ENCODE results near the gene PLN.

PLN gene

GRCh38 chr6:118504611-118505010 lies 43.5 kb upstream of the PLN start:
- no peak overlapping the region for H3K4me3 ChIP-seq (ENCODE audit: low read depth, low read length)
- H3K27me3 ChIP-seq (replicated peaks): no peaks in the 10 kb centered on the region
- TF ChIP-seq CTCF (IDR thresholded peaks at IDR 0.05; ENCODE audit: low read depth, low read length, missing control alignments): no peak
- DNase-seq: no peak
- in situ Hi-C loops (cut with HindIII; ENCODE audit: low pct_ligation_motif_present, low sequenced_read_pairs): no loop called here
- H3K27ac ChIP-seq: no peak overlapping the region
- peaks cover 4% of the 10 kb centered on the region for H3K36me3 ChIP-seq (replicated peaks)

DNA sequence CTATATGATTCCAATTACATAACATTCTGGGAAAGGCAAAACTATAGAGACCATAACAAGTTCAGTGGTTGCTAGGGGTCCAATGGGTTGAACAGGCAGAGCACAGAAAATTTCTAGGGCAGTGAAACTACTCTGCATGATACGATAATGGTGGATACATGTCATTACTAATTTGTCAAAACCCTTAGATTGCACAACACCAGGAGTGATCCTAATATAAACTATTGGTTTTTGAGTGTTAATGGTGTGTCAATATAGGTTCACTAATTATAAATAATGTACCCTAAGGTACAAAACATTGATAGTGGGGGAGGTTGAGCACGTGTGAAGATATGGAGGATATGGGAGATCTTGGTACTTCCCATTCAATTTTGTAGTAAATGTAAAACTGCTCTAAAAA lies 42.4 kb upstream of the PLN start:
- no peaks in the 10 kb centered on the region for H3K27me3 ChIP-seq (replicated peaks)
- DNase-seq: no peak
- peaks cover 4% of the 10 kb centered on the region for H3K36me3 ChIP-seq (replicated peaks)
- no peak overlapping the region for H3K4me3 ChIP-seq (ENCODE audit: low read depth, low read length)
- no peak overlapping the region for H3K27ac ChIP-seq
- in situ Hi-C loops (cut with HindIII; ENCODE audit: low pct_ligation_motif_present, low sequenced_read_pairs): no loop called here
- no peak for TF ChIP-seq CTCF (IDR thresholded peaks at IDR 0.05; ENCODE audit: low read depth, low read length, missing control alignments)

DNA sequence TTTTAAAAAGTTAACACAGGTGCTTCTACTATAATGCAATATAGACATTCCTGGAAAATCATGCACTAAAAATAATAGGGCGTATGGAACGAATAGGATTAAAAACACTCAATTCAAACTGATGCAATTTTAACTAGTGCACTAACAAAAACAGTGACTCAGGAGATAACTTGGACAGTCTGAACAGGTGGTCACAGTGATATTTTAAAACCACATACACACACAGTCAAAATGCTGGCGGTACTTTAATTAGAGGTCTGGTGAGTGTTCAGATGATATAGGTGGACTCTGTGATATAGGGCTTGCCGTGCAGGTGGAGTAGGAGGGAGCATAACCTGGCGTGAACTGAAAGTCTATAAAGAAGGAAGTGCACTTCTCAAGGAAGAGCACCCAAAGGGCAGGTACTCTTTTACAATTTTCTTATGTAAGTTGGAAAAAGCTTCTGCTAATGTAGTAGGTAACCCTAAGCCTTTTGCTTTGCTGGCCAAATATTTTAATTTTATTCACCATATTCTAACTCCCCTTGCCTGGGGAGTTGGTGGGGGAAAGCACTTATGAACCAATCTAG lies 41.9 kb upstream of the PLN start:
- Histone ChIP-seq H3K4me3 (ENCODE audit: low read depth, low read length) (no peak overlapping the region), H3K27ac (no peak overlapping the region), H3K36me3 (replicated peaks) (peaks cover 4% of the 10 kb centered on the region), H3K27me3 (replicated peaks) (no peaks in the 10 kb centered on the region)
- no peak for DNase-seq
- no peak for TF ChIP-seq CTCF (IDR thresholded peaks at IDR 0.05; ENCODE audit: low read depth, low read length, missing control alignments)
- in situ Hi-C loops (cut with HindIII; ENCODE audit: low pct_ligation_motif_present, low sequenced_read_pairs): no loop called here

- Histone ChIP-seq H3K27ac (no peak overlapping the region), H3K36me3 (replicated peaks) (no peaks in the 10 kb centered on the region), H3K4me3 (ENCODE audit: low read depth, low read length) (no peak overlapping the region), H3K27me3 (replicated peaks) (no peaks in the 10 kb centered on the region)
- TF ChIP-seq CTCF (IDR thresholded peaks at IDR 0.05; ENCODE audit: low read depth, low read length, missing control alignments): no peak
- no peak for DNase-seq
- in situ Hi-C loops (cut with HindIII; ENCODE audit: low pct_ligation_motif_present, low sequenced_read_pairs): no loop called here
These were observed 40.5 kb upstream of the PLN start for GRCh38 chr6:118507636-118508035.

DNA sequence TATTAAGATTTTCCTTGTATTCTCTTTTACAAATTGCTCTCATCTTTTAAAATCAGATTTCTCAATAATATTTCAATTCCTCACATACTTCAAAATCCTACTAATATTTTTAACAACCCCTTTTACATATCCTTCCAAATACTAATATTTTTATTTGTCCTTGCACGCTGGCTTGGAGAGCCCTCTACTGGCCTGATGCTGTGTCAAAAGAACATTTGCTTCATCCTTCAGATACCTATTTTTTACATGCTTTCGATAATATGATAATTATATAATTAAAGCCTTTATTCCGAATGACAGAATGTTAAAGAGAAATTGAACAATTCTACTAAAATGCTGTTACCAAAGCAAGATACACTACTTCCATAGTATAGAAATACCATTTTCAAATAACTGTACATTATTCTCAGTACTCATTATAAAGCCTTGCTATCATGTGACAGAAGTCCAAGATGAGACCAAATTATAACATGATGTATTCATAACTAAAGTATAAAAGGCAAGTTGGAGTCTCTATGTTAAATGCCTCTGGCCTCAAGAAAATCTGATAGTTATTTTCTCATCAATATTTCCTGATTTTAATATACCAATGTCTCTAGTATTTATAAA lies 39.0 kb upstream of the PLN start:
- Histone ChIP-seq H3K4me3 (ENCODE audit: low read depth, low read length) (no peak overlapping the region), H3K27me3 (replicated peaks) (no peaks in the 10 kb centered on the region), H3K36me3 (replicated peaks) (no peaks in the 10 kb centered on the region), H3K27ac (no peak overlapping the region)
- DNase-seq: peak; percentile 40
- peak; percentile 86 for TF ChIP-seq CTCF (IDR thresholded peaks at IDR 0.05; ENCODE audit: low read depth, low read length, missing control alignments)
- in situ Hi-C loops (cut with HindIII; ENCODE audit: low pct_ligation_motif_present, low sequenced_read_pairs): no loop called here

All from brain microvascular endothelial cell (primary cell).